HUES48 (cell line): ENCODE results near the gene RAPGEF2.
"Not testable (repeated sequence)": the region's sequence is repeated elsewhere in the genome, so short reads cannot be mapped to it uniquely, and the experiment has no call there.

Experiments
- H3K27ac ChIP-seq: one replicate; pipeline ENCODE4 v1.7.0; 2013; ENCODE audit warnings: low read depth, low read length, inconsistent platforms
- H3K27me3 ChIP-seq: 2 replicates; pipeline ENCODE4 v1.6.1; 2013; ENCODE audit warnings: mild to moderate bottlenecking, low read length; ENCODE audit not compliant: control insufficient read depth, insufficient read depth
- H3K36me3 ChIP-seq: 2 replicates; pipeline ENCODE4 v1.6.1; 2013; ENCODE audit warnings: low read length; ENCODE audit not compliant: control insufficient read depth, insufficient read depth
- H3K4me1 ChIP-seq: 2 replicates; pipeline ENCODE4 v1.6.1; 2013; ENCODE audit warnings: mild to moderate bottlenecking, low read length; ENCODE audit not compliant: control insufficient read depth, insufficient read depth
- H3K4me3 ChIP-seq: 2 replicates; pipeline ENCODE4 v1.5.1; 2013; ENCODE audit warnings: mild to moderate bottlenecking, low read depth, low read length
- H3K9ac ChIP-seq: 2 replicates; pipeline ENCODE4 v1.6.1; 2013; ENCODE audit warnings: mild to moderate bottlenecking, low read depth, low read length, moderate library complexity
- H3K9me3 ChIP-seq: 2 replicates; pipeline ENCODE4 v1.6.1; 2013; ENCODE audit warnings: low read length; ENCODE audit not compliant: control insufficient read depth, insufficient read depth

The RAPGEF2 gene

DNA sequence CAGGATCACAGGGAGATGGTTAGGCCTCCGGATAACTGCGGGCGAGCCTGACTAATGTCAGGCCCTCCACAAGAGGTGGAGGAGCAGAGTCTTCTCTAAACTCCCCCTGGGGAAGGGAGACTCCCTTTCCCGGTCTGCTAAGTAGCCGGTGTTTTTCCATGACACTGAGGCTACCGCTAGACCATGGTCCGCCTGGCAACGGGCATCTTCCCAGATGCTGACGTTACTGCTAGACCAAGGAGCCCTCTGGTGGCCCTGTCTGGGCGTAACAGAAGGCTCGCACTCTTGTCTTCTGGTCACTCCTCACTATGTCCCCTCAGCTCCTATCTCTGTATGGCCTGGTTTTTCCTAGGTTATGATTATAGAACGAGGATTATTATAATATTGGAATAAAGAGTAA is 213.0 kb downstream of the RAPGEF2 start:
- H3K36me3 ChIP-seq, H3K27ac ChIP-seq: not testable (repeated sequence)

DNA sequence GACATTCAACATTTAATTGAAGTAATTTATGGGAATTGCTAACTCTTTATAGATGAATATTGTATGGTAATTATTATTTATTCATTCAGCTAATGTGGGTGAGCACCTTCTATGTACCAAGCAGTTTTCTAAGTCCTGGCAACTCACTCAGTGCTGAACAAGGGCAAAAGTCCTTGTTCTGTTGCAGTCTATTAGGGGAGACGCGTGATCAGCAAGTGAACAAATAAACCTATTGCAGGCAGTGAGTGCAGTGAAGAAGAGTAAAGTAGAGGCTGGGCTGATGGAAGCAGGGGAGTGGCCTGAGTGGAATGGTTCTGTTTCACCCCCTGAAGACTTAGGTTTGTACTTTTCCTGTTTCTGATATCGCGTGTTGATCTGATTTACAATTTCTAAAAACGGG is 214.3 kb downstream of the RAPGEF2 start:
- Histone ChIP-seq H3K36me3 (peaks cover 9% of the 10 kb centered on the region), H3K27ac (no peak overlapping the region)

More for the DNA sequence above, 213.0 kb downstream of the RAPGEF2 start:
- not testable (repeated sequence) for H3K27me3 ChIP-seq, H3K4me1 ChIP-seq, H3K9me3 ChIP-seq, H3K4me3 ChIP-seq, H3K9ac ChIP-seq

DNA sequence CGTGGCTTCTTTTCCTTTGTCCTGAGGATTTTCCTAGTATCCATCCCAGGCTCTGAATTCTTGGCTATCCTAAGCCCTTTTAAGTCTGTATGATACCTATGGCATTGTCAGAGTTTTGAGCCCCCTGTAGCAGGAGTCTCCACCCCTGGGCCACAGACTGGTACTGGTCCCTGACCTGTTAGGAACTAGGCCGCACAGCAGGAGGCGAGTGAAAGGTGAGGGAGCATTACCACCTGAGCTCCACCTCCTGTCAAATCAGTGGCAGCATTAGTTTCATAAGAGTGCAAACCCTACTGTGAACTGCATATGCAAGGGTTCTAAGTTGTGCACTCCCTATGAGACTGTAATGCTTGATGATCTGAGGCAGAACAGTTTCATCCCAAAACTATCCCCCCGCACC is 216.1 kb downstream of the RAPGEF2 start:
- Histone ChIP-seq H3K4me1 (peaks cover 4% of the 10 kb centered on the region; the same call in 1 of the 2 replicates), H3K36me3 (peaks cover 22% of the 10 kb centered on the region), H3K9me3 (no peaks in the 10 kb centered on the region), H3K27ac (no peak overlapping the region), H3K9ac (no peak overlapping the region), H3K27me3 (no peaks in the 10 kb centered on the region), H3K4me3 (no peak overlapping the region)

More for the DNA sequence above, 214.3 kb downstream of the RAPGEF2 start:
- Histone ChIP-seq H3K9me3 (no peaks in the 10 kb centered on the region), H3K4me3 (no peak overlapping the region), H3K4me1 (peaks cover 4% of the 10 kb centered on the region; the same call in 1 of the 2 replicates), H3K9ac (no peak overlapping the region), H3K27me3 (no peaks in the 10 kb centered on the region)

- H3K9ac ChIP-seq: no peak overlapping the region
Observed at GRCh38 chr4:159326480-159326879, 223.6 kb downstream of the RAPGEF2 start.

DNA sequence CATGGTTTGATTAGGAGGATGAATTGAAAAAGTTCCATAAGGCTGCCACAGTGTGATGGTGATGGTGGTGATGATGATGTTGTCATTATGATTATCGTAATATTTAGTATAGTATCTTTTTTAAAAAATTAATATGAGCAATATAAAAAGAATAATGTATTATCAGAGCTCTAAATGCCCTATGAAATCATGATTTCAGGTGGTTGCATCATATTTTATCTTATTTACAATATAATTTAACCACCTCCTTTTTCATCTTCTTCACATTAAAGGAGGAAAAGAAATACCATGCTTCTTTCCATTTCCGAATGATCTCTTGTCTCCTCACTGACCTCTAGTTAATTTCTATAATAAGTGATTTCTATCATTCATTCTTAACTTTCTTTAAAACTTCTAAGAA is 225.9 kb downstream of the RAPGEF2 start:
- no peak overlapping the region for H3K9ac ChIP-seq
- peaks cover 28% of the 10 kb centered on the region for H3K36me3 ChIP-seq
- no peaks in the 10 kb centered on the region for H3K9me3 ChIP-seq
- no peaks in the 10 kb centered on the region for H3K27me3 ChIP-seq
- H3K27ac ChIP-seq: no peak overlapping the region
- no peak overlapping the region for H3K4me3 ChIP-seq
- H3K4me1 ChIP-seq: 0 out of 2 replicates have a peak, but pooled peaks cover 3% of the 10 kb centered on the region

More at GRCh38 chr4:159326480-159326879, 223.6 kb downstream of the RAPGEF2 start:
- Histone ChIP-seq H3K4me1 (0 out of 2 replicates have a peak, but pooled peaks cover 3% of the 10 kb centered on the region), H3K27me3 (no peaks in the 10 kb centered on the region), H3K36me3 (peaks cover 33% of the 10 kb centered on the region), H3K27ac (no peak overlapping the region), H3K9me3 (no peaks in the 10 kb centered on the region), H3K4me3 (no peak overlapping the region)

DNA sequence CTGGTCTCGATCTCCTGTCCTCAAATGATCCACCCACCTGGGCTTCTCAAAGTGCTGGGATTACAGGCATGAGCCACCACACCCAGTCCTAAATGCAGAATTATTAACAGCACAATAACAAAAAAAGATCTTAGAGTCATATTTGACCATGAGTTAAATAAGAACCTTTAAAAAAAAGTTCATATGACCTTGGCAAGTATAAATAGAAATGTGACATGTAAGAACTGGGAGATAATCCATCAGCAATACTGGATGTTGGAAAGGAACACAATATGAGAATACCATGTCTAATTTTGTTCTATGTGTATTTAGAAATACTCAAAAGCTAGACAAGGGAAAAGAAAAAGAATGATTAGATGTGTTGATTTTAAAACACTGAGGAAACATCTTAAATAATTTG is 231.6 kb downstream of the RAPGEF2 start:
- no peaks in the 10 kb centered on the region for H3K27me3 ChIP-seq
- H3K4me3 ChIP-seq: no peak overlapping the region
- no peak overlapping the region for H3K27ac ChIP-seq
- no peaks in the 10 kb centered on the region for H3K4me1 ChIP-seq
- H3K9ac ChIP-seq: no peak overlapping the region
- no peaks in the 10 kb centered on the region for H3K9me3 ChIP-seq
- peaks cover 42% of the 10 kb centered on the region for H3K36me3 ChIP-seq

DNA sequence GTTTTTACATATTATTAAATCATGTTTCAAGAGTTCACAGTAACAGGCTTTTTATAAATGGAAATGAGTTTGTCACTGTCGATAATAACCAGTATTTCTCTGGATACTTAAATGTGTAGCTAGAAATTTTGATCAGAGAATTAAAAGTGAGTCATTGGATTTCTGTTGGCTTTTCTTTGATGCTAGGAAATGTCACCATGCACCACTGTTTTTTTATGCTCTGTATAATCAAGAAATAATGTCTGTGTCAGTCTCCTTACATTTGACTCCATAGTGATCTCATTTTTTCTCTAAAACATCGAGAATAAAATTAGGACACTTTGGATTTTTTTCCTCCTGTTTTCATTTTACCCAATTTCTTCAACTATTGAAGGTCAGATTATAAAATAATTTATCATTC is 234.2 kb downstream of the RAPGEF2 start:
- peaks cover 39% of the 10 kb centered on the region for H3K36me3 ChIP-seq
- H3K27me3 ChIP-seq: no peaks in the 10 kb centered on the region
- no peak overlapping the region for H3K27ac ChIP-seq
- no peaks in the 10 kb centered on the region for H3K4me1 ChIP-seq
- H3K9me3 ChIP-seq: no peaks in the 10 kb centered on the region
- no peak overlapping the region for H3K9ac ChIP-seq
- H3K4me3 ChIP-seq: no peak overlapping the region

DNA sequence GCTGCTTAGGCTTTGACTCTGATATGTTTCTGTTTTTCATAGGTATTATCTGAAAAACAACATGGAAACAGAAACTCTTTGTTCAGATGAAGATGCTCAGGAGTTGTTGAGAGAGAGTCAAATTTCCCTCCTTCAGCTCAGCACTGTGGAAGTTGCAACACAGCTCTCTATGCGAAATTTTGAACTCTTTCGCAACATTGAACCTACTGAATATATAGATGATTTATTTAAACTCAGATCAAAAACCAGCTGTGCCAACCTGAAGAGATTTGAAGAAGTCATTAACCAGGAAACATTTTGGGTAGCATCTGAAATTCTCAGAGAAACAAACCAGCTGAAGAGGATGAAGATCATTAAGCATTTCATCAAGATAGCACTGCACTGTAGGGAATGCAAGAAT is 238.6 kb downstream of the RAPGEF2 start:
- no peaks in the 10 kb centered on the region for H3K27me3 ChIP-seq
- no peak overlapping the region for H3K27ac ChIP-seq
- H3K9me3 ChIP-seq: no peaks in the 10 kb centered on the region
- H3K4me3 ChIP-seq: no peak overlapping the region
- no peak overlapping the region for H3K9ac ChIP-seq
- no peaks in the 10 kb centered on the region for H3K4me1 ChIP-seq
- peaks cover 68% of the 10 kb centered on the region for H3K36me3 ChIP-seq

- no peak overlapping the region for H3K4me3 ChIP-seq
- no peaks in the 10 kb centered on the region for H3K27me3 ChIP-seq
- H3K36me3 ChIP-seq: peaks cover 75% of the 10 kb centered on the region
- no peaks in the 10 kb centered on the region for H3K4me1 ChIP-seq
- H3K27ac ChIP-seq: no peak overlapping the region
- H3K9me3 ChIP-seq: no peaks in the 10 kb centered on the region
- no peak overlapping the region for H3K9ac ChIP-seq
Observed at GRCh38 chr4:159342374-159342773, 239.5 kb downstream of the RAPGEF2 start.

- no peak overlapping the region for H3K27ac ChIP-seq
- H3K36me3 ChIP-seq: peaks cover 75% of the 10 kb centered on the region
- no peak overlapping the region for H3K9ac ChIP-seq
- H3K4me1 ChIP-seq: no peaks in the 10 kb centered on the region
- H3K27me3 ChIP-seq: no peaks in the 10 kb centered on the region
- no peaks in the 10 kb centered on the region for H3K9me3 ChIP-seq
- H3K4me3 ChIP-seq: no peak overlapping the region
Observed at GRCh38 chr4:159343116-159343515, 240.2 kb downstream of the RAPGEF2 start.

DNA sequence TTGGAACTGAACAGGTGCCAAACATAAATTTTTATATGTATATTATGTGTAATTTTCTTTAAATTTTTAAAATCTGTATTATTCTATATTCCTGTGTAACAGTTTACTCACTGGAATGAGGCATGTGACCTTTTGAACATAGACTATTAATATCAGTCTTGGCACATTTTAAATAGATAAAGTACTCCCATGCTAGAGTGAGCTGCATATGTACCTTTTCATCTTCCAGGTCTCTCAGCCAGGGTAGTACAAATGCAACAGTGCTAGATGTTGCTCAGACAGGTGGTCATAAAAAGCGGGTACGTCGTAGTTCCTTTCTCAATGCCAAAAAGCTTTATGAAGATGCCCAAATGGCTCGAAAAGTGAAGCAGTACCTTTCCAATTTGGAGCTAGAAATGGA is 242.0 kb downstream of the RAPGEF2 start:
- Histone ChIP-seq H3K36me3 (peaks cover 66% of the 10 kb centered on the region), H3K27ac (no peak overlapping the region), H3K4me3 (no peak overlapping the region), H3K27me3 (no peaks in the 10 kb centered on the region), H3K9me3 (no peaks in the 10 kb centered on the region), H3K9ac (no peak overlapping the region), H3K4me1 (no peaks in the 10 kb centered on the region)

GRCh38 chr4:159346681-159347080 is 243.8 kb downstream of the RAPGEF2 start:
- no peak overlapping the region for H3K4me3 ChIP-seq
- no peak overlapping the region for H3K27ac ChIP-seq
- H3K27me3 ChIP-seq: no peaks in the 10 kb centered on the region
- H3K4me1 ChIP-seq: no peaks in the 10 kb centered on the region
- peaks cover 71% of the 10 kb centered on the region for H3K36me3 ChIP-seq
- no peak overlapping the region for H3K9ac ChIP-seq
- H3K9me3 ChIP-seq: no peaks in the 10 kb centered on the region
